H1 (cell line): ENCODE measurements around the gene FKBP5. TPM values are rescaled to one million over a fixed set of nuclear protein-coding genes. Genes with fewer than 3 reads are reported as not detected.
A peak's percentile ranks its signal among the peaks of the same experiment; 100 is the strongest.

Source experiments
- CTCF ChIA-PET: fragments of 300-600 bp; sonication (Branson Sonifier 250); formaldehyde crosslinking; loops from one replicate; lab custom pipeline; 2021; ENCODE audit not compliant: partially characterized antibody; lab: Charles Lee
- POLR2A ChIA-PET: fragments of 300-600 bp; sonication (Branson Sonifier 250); formaldehyde crosslinking; loops from one replicate; lab custom pipeline; 2021; ENCODE audit warnings: inconsistent platforms; ENCODE audit not compliant: partially characterized antibody; lab: Charles Lee
- DNase-seq, 2 experiments: peaks; one replicate each; pipeline versions ENCODE4 v3.0.0 to v3.0.0-alpha.2; 2010 to 2022; ENCODE audit warnings: low spot score in 2 of 2, low read depth in 1 of 2, mixed read lengths in 1 of 2
- FAIRE-seq: peaks from 2 replicates; lab custom pipeline; 2011; peaks lifted over from hg19 to GRCh38; lab: Jason Lieb, UNC
- H2AFZ ChIP-seq: 2 replicates; pipeline ENCODE4 v1.8.1; 2012; ENCODE audit warnings: low read length, inconsistent platforms
- H2AK5ac ChIP-seq: 2 replicates; pipeline ENCODE4 v1.6.1; 2013; ENCODE audit warnings: low read depth, low read length
- H2BK120ac ChIP-seq: replicated peaks from 2 replicates; pipeline ENCODE3; 2013; ENCODE audit warnings: low read depth, low read length, inconsistent platforms
- H2BK12ac ChIP-seq: 2 replicates; pipeline ENCODE4 v1.6.1; 2013; ENCODE audit warnings: low read depth, low read length
- H2BK15ac ChIP-seq: 2 replicates; pipeline ENCODE4 v1.6.1; 2013; ENCODE audit warnings: low read length
- H2BK20ac ChIP-seq: 2 replicates; pipeline ENCODE4 v1.6.1; 2013; ENCODE audit warnings: low read length
- H2BK5ac ChIP-seq: 2 replicates; pipeline ENCODE4 v1.6.1; 2013; ENCODE audit warnings: low read depth, low read length
- H3K14ac ChIP-seq: 2 replicates; pipeline ENCODE4 v1.6.1; 2013; ENCODE audit warnings: inconsistent platforms; ENCODE audit not compliant: insufficient read length
- H3K18ac ChIP-seq: 2 replicates; pipeline ENCODE4 v1.6.1; 2013; ENCODE audit warnings: low read length; ENCODE audit errors: extremely low read depth
- H3K23ac ChIP-seq: 2 replicates; pipeline ENCODE4 v1.6.1; 2013; ENCODE audit warnings: inconsistent platforms; ENCODE audit not compliant: insufficient read length
- H3K23me2 ChIP-seq: 2 replicates; pipeline ENCODE4 v1.6.1; 2013; ENCODE audit warnings: low read depth, low read length
- H3K27ac ChIP-seq: 2 replicates; pipeline ENCODE4 v1.6.1; 2011; ENCODE audit warnings: low read depth, low read length, inconsistent platforms
- H3K27me3 ChIP-seq, 4 experiments: replicated peaks in 1 of 4; 1 replicate in 1 of 4; 2 replicates in 3 of 4; pipeline versions ENCODE4 v1.6.1 to v1.8.1; 2011 to 2013; ENCODE audit warnings: low read length in 3 of 4, mild to moderate bottlenecking in 3 of 4, inconsistent platforms in 2 of 4, mixed read lengths in 2 of 4, moderate library complexity in 1 of 4; ENCODE audit not compliant: control insufficient read depth in 3 of 4, insufficient read depth in 3 of 4; ENCODE audit errors: extremely low read depth in 1 of 4
- H3K36me3 ChIP-seq, 4 experiments: 2 replicates each; pipeline versions ENCODE4 v1.6.1 to v1.8.1; 2011 to 2013; ENCODE audit warnings: mild to moderate bottlenecking in 4 of 4, low read length in 3 of 4, moderate library complexity in 2 of 4, control low read depth in 1 of 4, inconsistent platforms in 1 of 4; ENCODE audit not compliant: insufficient read depth in 4 of 4, control insufficient read depth in 2 of 4
- H3K4ac ChIP-seq: replicated peaks from 2 replicates; pipeline ENCODE3; 2013; ENCODE audit warnings: low read length, low read depth, mixed read lengths, inconsistent platforms; ENCODE audit not compliant: insufficient read length
- H3K4me1 ChIP-seq, 4 experiments: replicated peaks in 1 of 4; 1 replicate in 1 of 4; 2 replicates in 3 of 4; pipeline versions ENCODE4 v1.6.1 to v1.8.1; 2011 to 2013; ENCODE audit warnings: low read length in 3 of 4, inconsistent platforms in 2 of 4, mixed read lengths in 1 of 4; ENCODE audit not compliant: insufficient read depth in 4 of 4, control insufficient read depth in 3 of 4
- H3K4me2 ChIP-seq, 2 experiments: 2 replicates each; pipeline versions ENCODE4 v1.6.1 to v1.8.1; 2011 to 2013; ENCODE audit warnings: low read depth in 2 of 2, low read length in 2 of 2, control low read depth in 1 of 2, inconsistent platforms in 1 of 2, mild to moderate bottlenecking in 1 of 2; ENCODE audit not compliant: insufficient read depth in 1 of 2
- H3K4me3 ChIP-seq, 4 experiments: fragments of 200-600, 300-600 bp in 1 of 4; sonication (generic), shearing (Covaris generic), sonication (Bioruptor Twin) in 1 of 4; 2 replicates each; pipeline versions ENCODE4 v1.5.1 to v1.8.1; 2011 to 2016; ENCODE audit warnings: low read length in 4 of 4, low read depth in 3 of 4, control low read depth in 2 of 4, inconsistent platforms in 2 of 4, mild to moderate bottlenecking in 2 of 4, mixed read lengths in 1 of 4, moderate library complexity in 1 of 4; ENCODE audit not compliant: insufficient read depth in 2 of 4; ENCODE audit errors: extremely low read depth in 1 of 4
- H3K56ac ChIP-seq: replicated peaks from 2 replicates; pipeline ENCODE3; 2013; ENCODE audit warnings: low read depth, mild to moderate bottlenecking, mixed read lengths, low read length, inconsistent platforms; ENCODE audit not compliant: insufficient read length
- H3K79me1 ChIP-seq: 2 replicates; pipeline ENCODE4 v1.6.1; 2013; ENCODE audit warnings: low read depth, low read length, control low read depth
- H3K79me2 ChIP-seq, 2 experiments: 2 replicates each; pipeline versions ENCODE4 v1.6.1 to v1.8.1; 2012 to 2013; ENCODE audit warnings: low read length in 2 of 2, mild to moderate bottlenecking in 2 of 2, inconsistent platforms in 1 of 2; ENCODE audit not compliant: insufficient read depth in 2 of 2, control insufficient read depth in 1 of 2
- H3K9ac ChIP-seq, 4 experiments: replicated peaks in 1 of 4; 1 replicate in 1 of 4; 2 replicates in 3 of 4; pipeline versions ENCODE4 v1.6.1 to v1.8.1; 2011 to 2013; ENCODE audit warnings: low read depth in 3 of 4, low read length in 3 of 4, control low read depth in 2 of 4, mild to moderate bottlenecking in 2 of 4, moderate library complexity in 2 of 4, inconsistent platforms in 1 of 4; ENCODE audit errors: extremely low read depth in 1 of 4
- H3K9me3 ChIP-seq, 2 experiments: 2 replicates each; pipeline versions ENCODE4 v1.6.1 to v1.8.1; 2012 to 2013; ENCODE audit warnings: mild to moderate bottlenecking in 2 of 2, moderate library complexity in 2 of 2, control low read depth in 1 of 2, inconsistent platforms in 1 of 2, low read depth in 1 of 2, low read length in 1 of 2, mixed read lengths in 1 of 2; ENCODE audit not compliant: insufficient read depth in 2 of 2
- H4K20me1 ChIP-seq, 2 experiments: replicated peaks in 1 of 2; 2 replicates each; pipeline versions ENCODE3 to v1.8.1; 2011 to 2013; ENCODE audit warnings: inconsistent platforms in 2 of 2, low read length in 2 of 2, mild to moderate bottlenecking in 1 of 2; ENCODE audit not compliant: insufficient read depth in 2 of 2, control insufficient read depth in 1 of 2
- H4K5ac ChIP-seq: 2 replicates; pipeline ENCODE4 v1.6.1; 2013; ENCODE audit warnings: low read length, low read depth, mixed read lengths, inconsistent platforms; ENCODE audit not compliant: insufficient read length
- H4K8ac ChIP-seq: 2 replicates; pipeline ENCODE4 v1.8.0; 2013; ENCODE audit warnings: mild to moderate bottlenecking, moderate library complexity, low read length, inconsistent platforms; ENCODE audit not compliant: insufficient read depth; ENCODE audit errors: extremely low read depth
- H4K91ac ChIP-seq: replicated peaks from 2 replicates; pipeline ENCODE3; 2013; ENCODE audit warnings: low read length, mixed read lengths, inconsistent platforms; ENCODE audit not compliant: insufficient read length
- BCL11A ChIP-seq, 2 experiments: IDR thresholded peaks; one replicate each; pipeline ENCODE4 v1.6.1; 2011; ENCODE audit warnings: low read depth in 2 of 2, low read length in 2 of 2, mild to moderate bottlenecking in 2 of 2
- BRCA1 ChIP-seq: IDR thresholded peaks from 2 replicates; pipeline ENCODE4 v1.6.1; 2012; ENCODE audit warnings: low read depth, low read length, improper control_type of control experiment
- CEBPB ChIP-seq: IDR thresholded peaks from 2 replicates; pipeline ENCODE4 v1.6.1; 2012; ENCODE audit warnings: low read depth, low read length
- EP300 ChIP-seq, 2 experiments: IDR thresholded peaks; 1 replicate in 1 of 2; 2 replicates in 1 of 2; pipeline ENCODE4 v1.6.1; 2011 to 2012; ENCODE audit warnings: low read depth in 2 of 2, low read length in 2 of 2, mild to moderate bottlenecking in 2 of 2, borderline replicate concordance in 1 of 2, inconsistent platforms in 1 of 2, moderate library complexity in 1 of 2
- GABPA ChIP-seq: IDR thresholded peaks from 2 replicates; pipeline ENCODE4 v1.6.1; 2011; ENCODE audit warnings: mild to moderate bottlenecking, low read length, moderate library complexity, borderline replicate concordance; ENCODE audit not compliant: insufficient read depth
- HDAC2 ChIP-seq, 2 experiments: fragments of 300-600 bp in 1 of 2; sonication (generic) in 1 of 2; IDR thresholded peaks; 2 replicates each; pipeline ENCODE4 v1.6.1; 2011 to 2012; ENCODE audit warnings: low read depth in 2 of 2, low read length in 2 of 2, mild to moderate bottlenecking in 2 of 2, moderate library complexity in 2 of 2, borderline replicate concordance in 1 of 2, inconsistent platforms in 1 of 2
- JUN ChIP-seq: IDR thresholded peaks from 2 replicates; pipeline ENCODE4 v1.6.1; 2011; ENCODE audit warnings: low read depth, mild to moderate bottlenecking, improper control_type of control experiment, low read length
- RAD21 ChIP-seq, 2 experiments: IDR thresholded peaks in 1 of 2; conservative IDR thresholded peaks in 1 of 2; 2 replicates each; pipeline ENCODE4 v1.6.1; 2011; ENCODE audit warnings: low read depth in 2 of 2, low read length in 2 of 2, improper control_type of control experiment in 1 of 2, inconsistent platforms in 1 of 2, mild to moderate bottlenecking in 1 of 2, moderate library complexity in 1 of 2
- SIX5 ChIP-seq: IDR thresholded peaks from 2 replicates; pipeline ENCODE4 v1.6.1; 2011; ENCODE audit warnings: mild to moderate bottlenecking, low read depth, low read length
- SP4 ChIP-seq: IDR thresholded peaks from 2 replicates; pipeline ENCODE4 v1.6.1; 2012; ENCODE audit warnings: low read length, inconsistent platforms
- WGBS, 2 experiments: shearing (Covaris generic) in 1 of 2; methylation state at CpG; one replicate each; pipeline versions ENCODE4 v1.1.6 to v1.1.7; 2013 to 2015; ENCODE audit warnings: low lambda C conversion rate in 2 of 2, mixed read lengths in 2 of 2, inconsistent platforms in 1 of 2, low coverage in 1 of 2, missing lambda C conversion rate in 1 of 2; ENCODE audit not compliant: insufficient replicate concordance in 2 of 2, insufficient coverage in 1 of 2, insufficient read length in 1 of 2; ENCODE audit errors: extremely low coverage in 1 of 2, missing lambda C conversion rate in 1 of 2; 5-methylcytosine and 5-hydroxymethylcytosine counted together
- polyA plus RNA-seq, 7 experiments: library from polyadenylated mRNA; depleted of rRNA in 3 of 7; stranded (reverse) in 5 of 7; unstranded in 2 of 7; fragments of >200 nt in 5 of 7; fragments of 200-250 nt in 2 of 7; gene quantifications; 1 replicate in 5 of 7; 2 replicates in 1 of 7; 4 replicates in 1 of 7; pipeline versions ENCODE4 v1.2.1 to v1.2.3, GENCODE V29; 2011 to 2013; ENCODE audit warnings: missing spikeins in 2 of 7, mixed read lengths in 2 of 7
- total RNA-seq: library from RNA; stranded (reverse); fragmentation: NEBNext Ultra II Directional; extraction: Animal tissue kit (Norgen Biotek cat#: 25700); gene quantifications from 2 replicates; pipeline ENCODE4 v1.2.1, GENCODE V29; 2021
- TF ChIP-seq, protein P1 (sequence below): IDR thresholded peaks from 2 replicates; pipeline ENCODE4 v1.6.1; 2012; ENCODE audit warnings: low read length, inconsistent platforms

Gene FKBP5
- total and polyA plus RNA-seq, 2 of the 8 experiments (the other 6 are each of a cell fraction or from before 2014, with no cell fraction given): 14.3 to 40.4 TPM

DNA sequence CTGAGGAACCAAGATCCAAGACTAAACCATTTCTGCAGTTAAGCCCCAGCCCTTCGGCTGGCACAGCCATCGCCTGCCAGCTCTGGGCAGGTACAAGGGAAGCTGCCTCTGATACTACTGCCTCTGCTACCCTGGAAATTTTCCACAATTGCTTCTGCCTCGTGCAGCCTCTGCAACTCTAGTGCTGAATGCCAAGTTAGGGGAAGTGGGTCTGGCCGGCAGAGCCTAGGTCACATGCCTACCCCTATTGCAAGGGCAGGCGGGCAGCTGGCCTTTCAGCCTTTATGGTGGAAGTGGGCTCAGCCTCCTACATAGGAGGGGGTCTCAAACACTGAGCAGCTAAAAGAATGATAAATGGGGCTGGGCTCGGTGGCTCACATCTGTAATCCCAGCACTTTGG, 131.5 kb downstream of the FKBP5 start:
- H3K27me3 ChIP-seq: no peaks in the 10 kb centered on the region
- no peak overlapping the region for H2AK5ac ChIP-seq
- H3K79me2 ChIP-seq: no peaks in the 10 kb centered on the region
- peaks cover 0 to 2% (median 0%) of the 10 kb centered on the region in 4 experiments; a peak in 1 of 7 replicates for H3K4me1 ChIP-seq
- H3K36me3 ChIP-seq: no peaks in the 10 kb centered on the region
- no peak overlapping the region for H3K14ac ChIP-seq
- no peaks in the 10 kb centered on the region for H3K23me2 ChIP-seq
- H4K8ac ChIP-seq: no peak overlapping the region
- no peak overlapping the region for H3K27ac ChIP-seq
- no peak overlapping the region for H3K23ac ChIP-seq
- no peak overlapping the region for H3K4ac ChIP-seq
- 0 out of 2 replicates have a peak overlapping the region, but pooled peaks have one; percentile 29 for H2BK15ac ChIP-seq
- H4K20me1 ChIP-seq: no peaks in the 10 kb centered on the region
- no peak overlapping the region for H3K56ac ChIP-seq
- no peak overlapping the region for H2BK12ac ChIP-seq
- DNase-seq (no peak), FAIRE-seq (no peak)
- no peak overlapping the region for H2BK20ac ChIP-seq
- no peaks in the 10 kb centered on the region for H3K79me1 ChIP-seq
- H3K18ac ChIP-seq: no peak overlapping the region
- ChIA-PET CTCF (interaction anchor here (1.2 to 24.0 kb wide), 3 partner anchors 9 to 28 kb away, joined by 4 to 521 read pairs (median 5); no protein-coding TSS in a partner anchor), POLR2A (interaction anchor here (1.0 to 1.1 kb wide), 2 partner anchors 46 to 160 kb away, joined by 3 read pairs; no protein-coding TSS in a partner anchor)
- no peak overlapping the region for H2AFZ ChIP-seq
- no peak overlapping the region for H2BK120ac ChIP-seq
- H4K5ac ChIP-seq: no peak overlapping the region
- WGBS, 2 experiments: 92% methylated on average over 6 of the region's 6 CpGs; no CpG with 5 or more reads in 1 of the 2 experiments
- H3K4me2 ChIP-seq: no peak overlapping the region
- no peaks in the 10 kb centered on the region for H3K9me3 ChIP-seq
- H2BK5ac ChIP-seq: no peak overlapping the region
- no peak overlapping the region for H3K4me3 ChIP-seq
- H3K9ac ChIP-seq: no peak overlapping the region
- H4K91ac ChIP-seq: no peak overlapping the region
- TF ChIP-seq RAD21 (IDR thresholded peaks at IDR 0.05 in 1 of 2, conservative IDR thresholded peaks at IDR 0.05 in 1 of 2; ENCODE audit: low read depth in 2 of 2, low read length in 2 of 2) (no peak), HDAC2 (IDR thresholded peaks at IDR 0.05; ENCODE audit: borderline replicate concordance in 1 of 2, low read depth in 2 of 2, low read length in 2 of 2) (no peak), JUN (no peak), GABPA (no peak), SIX5 (no peak), EP300 (IDR thresholded peaks at IDR 0.05; ENCODE audit: borderline replicate concordance in 1 of 2, low read depth in 2 of 2, low read length in 2 of 2) (no peak), BCL11A (IDR thresholded peaks at IDR 0.05; ENCODE audit: low read depth in 2 of 2, low read length in 2 of 2) (no peak), SP4 (no peak), BRCA1 (no peak), CEBPB (no peak)
- TF ChIP-seq, protein P1, sequence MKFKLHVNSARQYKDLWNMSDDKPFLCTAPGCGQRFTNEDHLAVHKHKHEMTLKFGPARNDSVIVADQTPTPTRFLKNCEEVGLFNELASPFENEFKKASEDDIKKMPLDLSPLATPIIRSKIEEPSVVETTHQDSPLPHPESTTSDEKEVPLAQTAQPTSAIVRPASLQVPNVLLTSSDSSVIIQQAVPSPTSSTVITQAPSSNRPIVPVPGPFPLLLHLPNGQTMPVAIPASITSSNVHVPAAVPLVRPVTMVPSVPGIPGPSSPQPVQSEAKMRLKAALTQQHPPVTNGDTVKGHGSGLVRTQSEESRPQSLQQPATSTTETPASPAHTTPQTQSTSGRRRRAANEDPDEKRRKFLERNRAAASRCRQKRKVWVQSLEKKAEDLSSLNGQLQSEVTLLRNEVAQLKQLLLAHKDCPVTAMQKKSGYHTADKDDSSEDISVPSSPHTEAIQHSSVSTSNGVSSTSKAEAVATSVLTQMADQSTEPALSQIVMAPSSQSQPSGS: no peak
